GM19438 (cell line): Measurements from ENCODE around the gene MITF.
"Not testable (repeated sequence)": the region's sequence is repeated elsewhere in the genome, so short reads cannot be mapped to it uniquely, and the experiment has no call there.

Experiments used
- ATAC-seq: cut with Tn5 transposase; IDR thresholded peaks from one replicate; pipeline ENCODE4 v1.9.1; 2021; ENCODE audit warnings: low read depth; ENCODE audit not compliant: unreplicated experiment

The MITF gene

DNA sequence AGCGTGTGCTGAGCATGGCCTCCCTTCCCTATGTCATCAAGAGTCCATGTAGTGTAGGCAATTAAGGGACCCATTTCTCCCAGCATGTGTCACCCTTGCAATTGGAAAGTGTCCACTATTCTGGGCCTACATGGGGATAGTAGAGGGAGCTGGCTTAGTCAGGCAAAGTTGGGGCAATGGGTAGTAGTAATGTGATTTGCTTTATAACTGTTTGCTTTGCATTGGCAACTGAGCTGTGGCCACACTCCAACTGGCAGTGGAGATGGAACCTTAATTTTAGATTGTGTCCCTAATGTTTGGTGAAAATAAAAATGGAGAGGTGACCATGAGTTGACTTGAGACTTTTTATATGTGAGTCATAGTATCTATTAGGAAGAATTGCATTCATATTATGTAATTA, 162.5 kb downstream of the MITF start:
- ATAC-seq = no peak

DNA sequence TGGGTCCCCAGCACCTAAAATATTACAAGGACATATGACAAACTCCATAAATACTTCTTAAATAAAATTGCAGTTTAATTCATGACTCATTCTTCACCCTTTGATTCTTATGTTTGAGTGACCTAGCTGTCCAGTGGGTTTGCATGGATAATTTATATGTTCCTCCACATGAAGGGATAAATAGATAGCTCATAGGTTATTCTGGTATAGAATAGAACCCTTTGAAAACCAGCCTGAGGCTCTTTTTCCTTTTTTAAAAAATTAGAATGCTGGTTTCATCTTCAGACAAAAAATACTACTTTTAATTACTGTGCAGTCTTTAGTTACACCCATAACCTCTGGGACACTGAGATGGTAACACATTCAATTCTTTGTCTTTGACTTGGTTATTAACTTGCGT, 163.1 kb downstream of the MITF start:
- no peak for ATAC-seq

DNA sequence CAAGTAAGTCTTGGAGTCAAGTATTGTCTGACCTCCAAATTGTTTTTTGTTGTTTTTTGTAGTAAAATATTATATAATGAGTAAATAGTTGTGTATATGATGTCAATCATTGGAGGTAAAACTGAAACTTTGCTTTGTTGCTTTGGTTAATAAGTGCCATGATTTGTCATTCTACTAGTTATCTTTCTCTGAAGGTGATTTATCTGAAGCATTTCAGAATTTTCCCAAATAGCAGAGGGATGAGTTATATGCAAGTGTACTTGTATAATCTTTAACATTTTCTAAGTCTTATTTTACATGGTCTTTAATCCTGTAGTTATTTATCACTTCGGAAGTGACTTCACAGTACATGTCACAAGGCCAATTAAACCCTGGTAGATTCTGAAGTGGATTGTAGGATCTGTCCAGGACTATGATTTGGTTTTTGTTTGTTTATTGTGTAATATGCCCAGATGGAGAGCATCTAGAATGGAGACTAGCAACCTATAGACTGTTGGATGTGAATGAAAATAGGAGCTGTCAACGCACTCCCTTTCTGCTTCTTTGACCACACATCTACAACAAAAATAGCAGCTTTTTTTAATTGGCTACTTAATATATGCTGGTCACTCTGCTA, 167.2 kb downstream of the MITF start:
- ATAC-seq = peak; percentile 56

DNA sequence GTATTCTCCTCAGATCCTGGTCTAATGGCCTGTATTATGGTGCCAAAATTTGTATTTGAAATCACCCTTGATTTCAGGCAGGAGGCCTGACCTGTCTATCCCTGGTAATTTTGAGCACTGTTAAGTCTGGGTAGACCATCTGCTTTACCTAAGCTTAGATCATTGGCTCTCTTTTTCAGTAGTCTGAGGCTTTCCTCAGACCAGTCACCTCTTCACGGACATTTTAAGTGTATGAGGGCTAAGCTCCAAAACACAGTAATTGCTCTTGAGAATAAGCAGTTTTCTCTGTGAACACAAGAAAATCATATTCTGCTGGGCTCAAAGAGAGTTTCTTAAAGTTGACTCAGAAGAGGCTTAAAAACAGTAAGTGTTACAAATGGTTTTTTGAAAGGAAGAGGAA, 168.3 kb downstream of the MITF start:
- ATAC-seq = no peak

DNA sequence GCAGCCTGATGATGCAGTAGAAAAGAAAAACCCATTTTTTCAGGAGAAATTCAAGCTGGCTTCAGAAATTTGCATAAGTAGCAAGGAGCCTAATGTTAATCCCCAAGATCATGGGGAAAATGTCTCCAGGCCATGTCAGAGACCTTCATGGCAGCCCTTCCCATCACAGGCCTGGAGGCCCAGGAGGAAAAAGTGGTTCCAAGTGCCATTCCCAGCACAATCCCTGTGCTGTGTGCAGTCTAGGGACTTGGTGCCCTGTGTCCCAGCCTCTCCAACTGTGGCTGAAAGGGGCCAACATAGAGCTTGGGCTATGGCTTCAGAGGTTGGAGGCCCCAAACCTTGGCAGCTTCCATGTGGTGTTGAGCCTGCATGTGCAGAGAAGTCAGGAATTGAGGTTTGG, 170.6 kb downstream of the MITF start:
- ATAC-seq = not testable (repeated sequence)

DNA sequence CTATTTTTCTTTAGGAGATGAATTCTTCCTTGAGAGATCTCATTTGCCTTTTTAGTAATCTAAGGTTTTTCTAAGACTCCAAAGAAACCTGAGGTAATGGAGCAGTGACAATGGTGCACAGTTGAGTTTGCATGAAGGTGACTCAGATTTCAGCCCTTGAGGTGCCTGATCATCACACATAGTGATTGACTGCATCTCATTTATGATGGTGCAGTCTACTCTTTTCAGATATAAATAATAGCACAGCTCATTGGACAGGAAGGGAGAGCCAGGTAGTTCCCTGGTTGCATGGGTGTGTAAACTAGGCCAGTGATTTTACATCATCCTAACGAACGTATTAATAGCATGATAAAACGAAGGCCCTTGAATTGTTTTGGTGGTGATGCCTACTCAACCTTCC, 174.2 kb downstream of the MITF start:
- no peak for ATAC-seq

DNA sequence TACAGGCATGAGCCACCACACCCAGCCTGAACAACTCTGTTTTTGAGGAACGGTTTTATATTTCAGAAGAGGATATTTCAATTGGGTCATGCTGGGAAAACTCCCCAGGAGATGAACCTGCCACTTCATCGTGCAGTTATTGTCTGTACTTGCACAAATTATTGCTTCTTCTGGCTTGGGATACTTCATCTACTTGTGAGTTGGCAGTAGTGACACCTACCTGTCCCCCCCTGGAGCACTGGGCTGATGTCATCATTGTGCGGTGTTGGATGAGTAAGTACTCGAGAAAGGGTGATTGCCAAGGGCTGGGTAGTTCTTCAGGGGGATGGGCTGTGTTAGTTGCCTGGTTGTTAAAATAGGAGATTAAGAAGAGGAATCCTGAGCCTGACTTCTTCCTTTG, 175.1 kb downstream of the MITF start:
- no peak for ATAC-seq

DNA sequence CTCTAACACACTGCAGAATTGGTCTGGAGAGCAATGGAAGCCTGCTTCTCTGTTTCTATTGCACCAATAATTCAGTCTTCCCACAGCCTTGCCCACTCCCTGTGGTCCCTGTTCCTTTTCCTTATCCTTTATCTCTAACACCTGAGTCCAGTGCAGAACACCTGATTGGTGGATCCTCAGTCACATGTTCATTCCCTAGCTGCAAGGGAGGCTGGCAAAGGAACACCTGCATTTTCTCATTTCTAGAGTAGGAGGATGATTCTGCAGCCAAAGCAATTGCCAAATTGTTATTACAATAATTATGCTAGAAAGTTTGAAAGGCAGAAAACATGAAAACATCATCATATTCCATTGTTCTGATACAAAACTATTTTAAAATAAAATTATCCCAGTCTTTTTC, 176.5 kb downstream of the MITF start:
- ATAC-seq = no peak

DNA sequence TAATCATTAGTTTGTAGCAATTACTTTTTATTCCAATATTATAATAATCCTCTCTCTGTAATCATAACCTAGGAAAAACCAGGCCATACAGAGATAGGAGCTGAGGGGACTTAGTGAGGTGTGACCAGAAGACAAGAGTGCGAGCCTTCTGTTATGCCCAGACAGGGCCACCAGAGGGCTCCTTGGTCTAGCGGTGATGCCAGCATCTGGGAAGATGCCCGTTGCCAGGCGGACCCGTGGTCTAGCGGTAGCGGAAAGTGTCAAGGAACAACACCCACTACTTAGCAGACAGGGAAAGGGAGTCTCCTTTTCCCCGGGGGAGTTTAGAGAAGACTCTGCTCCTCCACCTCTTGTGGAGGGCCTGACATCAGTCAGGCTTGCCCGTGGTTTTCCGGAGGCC, 180.7 kb downstream of the MITF start:
- not testable (repeated sequence) for ATAC-seq

DNA sequence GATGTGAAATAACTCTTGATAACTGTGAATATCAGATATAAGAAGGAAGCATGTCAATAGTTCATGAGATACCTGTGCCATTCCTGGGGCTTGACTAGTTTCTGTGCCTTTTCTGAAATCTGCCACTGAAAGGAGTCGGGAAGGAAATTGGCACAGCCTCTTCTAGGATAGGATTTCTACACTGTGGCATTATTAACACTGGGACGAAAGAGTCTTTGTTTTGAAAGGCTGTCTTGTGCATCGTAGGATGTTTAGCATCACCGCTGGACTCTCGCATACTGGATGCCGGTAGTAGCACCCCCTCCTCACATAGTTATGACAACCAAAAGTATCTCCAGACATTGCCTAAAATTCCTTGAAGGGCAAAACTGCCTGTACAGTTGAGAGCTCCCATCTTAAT, 182.4 kb downstream of the MITF start:
- ATAC-seq = no peak

DNA sequence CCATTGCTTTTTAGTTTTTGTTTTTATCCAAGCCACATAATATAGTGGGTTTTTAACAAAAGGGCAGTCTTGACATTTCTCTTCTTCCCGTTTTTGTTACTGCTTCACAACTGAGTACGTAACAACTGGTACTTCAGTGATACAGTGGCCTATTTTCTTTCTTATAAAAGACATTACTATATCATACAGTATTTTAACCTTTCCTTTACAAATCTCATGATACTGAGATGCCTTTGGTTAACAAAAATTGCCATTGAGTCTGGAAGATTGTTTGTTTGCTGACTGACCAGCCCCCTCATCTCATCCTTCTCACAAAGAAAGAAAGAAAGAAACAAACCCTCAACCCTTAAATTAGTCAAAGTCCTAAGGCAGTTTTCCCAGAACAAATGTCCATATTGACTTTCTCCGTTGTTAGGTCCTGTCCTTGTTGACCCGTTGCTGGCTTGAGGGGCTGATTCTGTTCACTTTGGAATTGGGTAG, 183.3 kb downstream of the MITF start:
- ATAC-seq = no peak

DNA sequence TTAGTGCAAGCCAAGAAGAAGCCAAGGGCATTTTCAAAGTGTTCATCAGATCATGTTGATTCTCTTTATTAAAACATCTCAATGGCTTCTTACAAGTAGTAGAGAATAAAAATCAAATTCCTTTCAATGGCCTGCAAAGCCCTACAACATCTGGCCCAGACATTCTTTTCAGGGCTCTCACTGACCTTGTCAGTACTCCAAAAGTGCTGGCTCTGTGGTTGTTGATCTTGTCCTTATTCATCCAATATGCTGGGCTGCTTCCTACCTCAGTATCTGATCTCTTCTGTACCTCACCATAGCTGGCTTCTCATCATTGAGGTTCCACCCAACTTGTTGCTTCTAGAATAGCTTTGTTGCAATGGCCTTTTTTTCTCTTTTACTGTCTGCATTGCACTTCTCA, 186.2 kb downstream of the MITF start:
- ATAC-seq = no peak

DNA sequence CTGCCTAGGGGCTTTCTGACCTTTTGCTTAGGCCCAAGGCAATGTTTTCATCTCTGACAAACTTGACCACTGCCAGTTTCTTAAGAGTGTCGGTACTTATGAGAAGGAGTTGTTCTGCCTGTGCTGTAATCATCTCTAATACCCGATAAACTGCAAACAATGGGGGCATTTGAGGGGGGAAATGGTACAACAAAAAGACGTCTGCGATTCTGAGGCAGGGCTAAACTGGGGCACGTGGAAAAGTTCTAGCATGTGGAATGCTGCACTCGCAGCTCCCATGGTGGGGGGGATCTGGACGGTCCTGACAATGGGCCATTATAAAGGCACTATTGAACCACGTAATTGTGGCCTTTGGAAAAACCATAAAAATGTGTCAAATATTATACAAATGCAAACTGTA, 187.1 kb downstream of the MITF start:
- ATAC-seq = no peak

DNA sequence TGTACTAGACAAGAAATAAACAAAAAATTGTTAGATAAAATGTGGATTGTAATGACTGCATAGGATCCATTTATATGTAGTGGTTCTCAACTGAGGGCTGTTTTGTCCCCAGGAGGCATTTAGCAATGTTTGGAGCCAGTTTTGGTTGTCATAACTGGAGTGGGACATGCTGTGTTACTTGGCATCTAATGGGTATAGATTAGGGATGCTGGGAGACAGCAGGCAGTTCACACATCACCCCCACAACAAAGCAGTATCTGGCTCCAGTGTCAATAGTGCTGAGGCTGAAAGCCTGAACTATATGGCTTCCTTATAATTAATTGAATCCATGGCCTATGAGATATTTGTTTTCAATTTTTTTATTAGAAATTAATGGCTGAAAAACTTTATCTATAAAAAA, 188.3 kb downstream of the MITF start:
- ATAC-seq = no peak

DNA sequence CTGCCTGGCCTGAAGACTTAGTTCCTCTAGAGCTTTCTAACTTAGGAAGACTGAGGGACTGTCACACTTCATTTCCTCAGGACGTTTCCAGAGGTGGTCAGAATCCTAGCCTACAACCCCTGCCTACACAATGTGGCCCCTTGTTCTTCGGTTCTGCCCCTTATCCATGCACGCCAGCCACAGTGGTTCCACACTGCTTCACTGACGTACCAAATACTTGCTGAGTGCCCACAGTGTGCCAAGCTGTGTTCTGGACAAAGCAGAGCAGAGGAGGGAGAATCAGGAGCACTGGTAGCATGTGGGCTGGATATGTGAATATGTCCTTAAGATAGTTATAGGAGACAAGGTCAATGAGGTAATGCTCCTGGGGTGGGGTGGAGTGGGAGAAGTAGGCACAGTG, 189.8 kb downstream of the MITF start:
- no peak for ATAC-seq

DNA sequence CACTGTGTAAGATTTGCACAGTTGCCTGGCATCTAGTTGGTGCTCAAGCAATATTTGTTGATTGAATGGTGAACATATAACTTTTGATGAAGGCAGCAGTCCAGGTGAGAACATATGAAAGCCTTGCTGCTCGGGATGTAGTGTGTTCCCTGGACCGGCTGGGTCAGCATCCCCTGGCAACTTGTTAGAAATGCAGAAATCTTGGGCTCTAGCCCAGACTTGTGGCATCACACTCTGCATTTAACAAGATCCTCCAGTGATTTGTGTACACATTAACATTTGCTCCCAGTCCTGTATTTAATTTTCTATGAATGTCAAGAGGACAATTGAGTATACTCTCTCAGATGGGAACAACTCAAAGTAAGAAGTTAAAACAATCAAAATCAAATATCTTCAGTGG, 191.3 kb downstream of the MITF start:
- no peak for ATAC-seq

DNA sequence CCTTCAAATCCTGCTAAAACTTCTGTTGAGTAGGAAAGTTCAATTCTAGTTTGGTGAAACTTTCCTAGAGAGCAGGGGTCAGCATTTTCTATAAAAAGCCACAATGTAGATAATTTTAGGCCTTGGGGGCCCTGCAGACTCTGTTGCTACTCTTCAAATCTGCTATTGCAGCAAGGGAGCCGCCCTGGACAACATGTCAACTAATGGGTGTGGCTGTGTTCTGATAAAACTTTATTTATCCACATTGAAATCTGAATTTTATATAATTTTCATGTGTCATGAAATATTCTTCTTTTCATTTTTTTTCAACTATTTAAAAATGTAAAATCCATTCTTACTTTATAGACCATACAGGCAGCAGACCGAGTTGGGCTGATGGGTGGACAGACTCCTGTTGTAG, 192.8 kb downstream of the MITF start:
- ATAC-seq = no peak

DNA sequence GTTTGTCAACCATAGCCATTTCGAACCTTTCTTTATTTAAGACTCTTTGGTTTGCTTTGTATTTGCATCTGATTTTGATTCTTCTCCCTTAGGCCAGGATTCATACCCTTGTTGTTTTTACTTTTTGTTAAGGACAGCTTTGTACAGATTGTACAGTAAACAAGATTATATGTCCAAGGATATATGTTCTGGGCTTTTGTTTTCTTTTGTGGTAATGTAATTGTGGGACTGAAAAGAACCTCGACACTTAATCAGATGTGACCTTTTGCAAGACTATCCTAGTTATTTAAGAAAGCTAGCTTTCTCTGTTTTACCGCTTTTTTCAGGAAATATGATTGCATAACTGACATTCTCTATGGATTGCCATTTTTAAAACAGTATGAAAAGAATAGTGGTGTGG, 193.2 kb downstream of the MITF start:
- no peak for ATAC-seq

DNA sequence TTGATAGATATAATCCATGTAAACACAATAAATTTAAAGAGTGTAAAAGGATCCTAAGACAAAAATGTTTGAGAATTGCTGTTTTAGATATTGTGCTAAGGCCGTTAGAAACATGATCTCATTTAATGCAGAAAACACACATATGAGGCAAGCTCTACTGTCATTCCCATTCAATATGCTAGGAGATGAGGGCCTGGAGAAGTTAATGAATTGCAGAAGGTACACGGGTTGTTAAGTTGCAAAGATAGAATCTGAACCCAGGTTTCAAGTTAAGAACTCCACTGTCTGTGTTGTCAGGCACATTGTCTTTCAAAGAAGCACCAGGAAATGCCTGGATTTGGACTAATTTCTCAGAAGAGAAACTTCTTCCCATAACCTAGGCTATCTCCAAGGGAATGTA, 195.1 kb downstream of the MITF start:
- ATAC-seq = no peak

DNA sequence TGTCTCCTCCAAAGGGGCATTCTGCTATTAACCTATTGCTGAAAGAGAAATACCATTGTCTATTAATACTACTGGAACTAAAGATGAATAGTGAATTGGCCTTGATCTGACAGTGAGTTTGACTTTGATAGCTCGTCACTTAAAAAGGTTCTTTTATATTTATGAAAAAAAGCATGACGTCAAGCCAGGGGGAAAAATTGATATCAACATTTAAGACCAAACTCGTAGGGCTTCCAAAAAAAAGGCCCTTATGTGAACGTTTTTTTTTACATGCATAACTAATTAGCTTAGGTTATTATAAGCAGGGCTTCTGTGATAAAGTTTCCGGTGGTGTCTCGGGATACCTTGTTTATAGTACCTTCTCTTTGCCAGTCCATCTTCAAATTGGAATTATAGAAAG, 197.0 kb downstream of the MITF start:
- no peak for ATAC-seq

DNA sequence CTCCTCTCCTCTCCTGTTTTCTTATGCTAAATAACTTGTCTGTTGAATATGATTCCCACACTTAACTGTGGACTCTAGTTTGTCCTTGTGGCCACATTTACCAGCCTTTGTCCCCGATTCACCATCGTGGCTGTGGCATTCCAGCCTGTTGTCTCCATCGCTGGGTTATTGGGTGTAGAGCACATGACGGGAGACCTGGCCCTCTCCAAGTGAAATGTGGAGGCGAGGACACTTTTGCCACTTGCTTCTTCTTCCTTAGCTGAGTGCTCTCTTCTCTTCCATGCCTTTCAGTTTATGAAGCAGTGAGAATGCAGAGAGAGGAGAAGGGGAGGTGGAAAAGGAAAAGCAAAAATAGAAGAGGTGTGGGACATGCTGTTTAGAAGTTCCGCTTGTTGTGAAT, 198.8 kb downstream of the MITF start:
- ATAC-seq = no peak

DNA sequence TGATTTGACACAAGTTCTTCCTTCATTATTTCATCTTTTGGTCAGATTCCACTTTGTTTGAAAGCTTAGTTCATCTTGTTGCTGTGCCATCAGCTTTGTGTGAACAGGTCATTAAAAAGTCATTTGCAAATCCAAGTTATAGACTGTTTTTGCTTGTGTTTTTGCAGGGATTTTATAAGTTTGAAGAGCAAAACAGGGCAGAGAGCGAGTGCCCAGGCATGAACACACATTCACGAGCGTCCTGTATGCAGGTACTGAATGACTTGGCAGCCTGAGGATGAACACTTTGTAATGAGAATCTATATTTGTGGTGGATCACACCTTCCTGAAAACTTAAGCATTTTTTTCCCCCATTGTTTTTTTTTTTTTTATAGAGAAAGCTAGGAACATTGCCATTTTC, 199.7 kb downstream of the MITF start:
- ATAC-seq = no peak

DNA sequence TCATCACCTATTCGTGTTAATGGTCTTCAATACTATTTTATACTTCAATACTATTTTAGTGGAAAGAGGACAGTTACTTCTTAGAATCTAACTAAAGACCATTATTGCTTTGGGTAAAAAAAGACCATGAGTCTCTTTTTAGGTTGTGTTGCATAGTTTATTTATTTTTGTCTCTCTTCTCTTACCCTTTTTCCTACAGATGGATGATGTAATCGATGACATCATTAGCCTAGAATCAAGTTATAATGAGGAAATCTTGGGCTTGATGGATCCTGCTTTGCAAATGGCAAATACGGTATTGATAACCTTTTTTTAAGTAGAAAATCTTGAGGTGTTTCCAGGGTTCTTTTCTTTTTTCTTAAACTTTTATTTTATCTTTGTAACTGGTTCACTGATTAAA, 201.8 kb downstream of the MITF start:
- no peak for ATAC-seq
